Heart left ventricle (tissue), 13 donors: Measurements from ENCODE around the gene PI4K2B.
"Not testable (repeated sequence)": the region's sequence is repeated elsewhere in the genome, so short reads cannot be mapped to it uniquely, and the experiment has no call there.

ENCODE experiments used
- POLR2A ChIP-seq, 2 donors: fragments of 450-650 bp; IDR thresholded peaks; one replicate each; pipeline ENCODE4 v1.6.1; 2017; ENCODE audit warnings: antibody characterized with exemption in 2 of 2, mild to moderate bottlenecking in 2 of 2, moderate library complexity in 2 of 2
- TF ChIP-seq, protein P1 (sequence below), 12 donors: fragments of 200-600 bp; sonication (generic) in 4 of 12; IDR thresholded peaks; one replicate each; pipeline versions ENCODE4 v1.5.0 to v1.8.0; 2018 to 2022; ENCODE audit warnings: antibody characterized with exemption in 12 of 12, mild to moderate bottlenecking in 5 of 12
- donor health status: ischemic (EF 13 %, LVEDD 7.1; RV severe dilation, severe dysfunction).
- donor health status: DM: no; HTN: yes; CAD: no.
- donor health status: DM: no; HTN: no; CAD: no.
- donor health status: ischemic (EF 25% LVEDD 6.9; RV normal size, moderate dysfunction).
- donor health status: ischemic (EF 25% LVEDD 5.7; RV mildly dilated, moderate dysfunction).
- donor health status: ischemic (EF 35%, LVEDD 5.7; RV mildly dilated, moderate dysfunction).
- donor health status: nonischemic (EF 11% LVEDD 7.7; RV severe dilation, severe dysfunction).
- donor health status: DM: yes; HTN: yes; CAD: no.
- donor health status: PGD.
- donor health status: ischemic (EF 29% LVEDD 5.4; RV normal size, mild dysfunction).
- donor health status: nonischemic (EF 23%, LVEDD 6.1; RV moderate dilation, normal function).

- TF ChIP-seq, protein P1, sequence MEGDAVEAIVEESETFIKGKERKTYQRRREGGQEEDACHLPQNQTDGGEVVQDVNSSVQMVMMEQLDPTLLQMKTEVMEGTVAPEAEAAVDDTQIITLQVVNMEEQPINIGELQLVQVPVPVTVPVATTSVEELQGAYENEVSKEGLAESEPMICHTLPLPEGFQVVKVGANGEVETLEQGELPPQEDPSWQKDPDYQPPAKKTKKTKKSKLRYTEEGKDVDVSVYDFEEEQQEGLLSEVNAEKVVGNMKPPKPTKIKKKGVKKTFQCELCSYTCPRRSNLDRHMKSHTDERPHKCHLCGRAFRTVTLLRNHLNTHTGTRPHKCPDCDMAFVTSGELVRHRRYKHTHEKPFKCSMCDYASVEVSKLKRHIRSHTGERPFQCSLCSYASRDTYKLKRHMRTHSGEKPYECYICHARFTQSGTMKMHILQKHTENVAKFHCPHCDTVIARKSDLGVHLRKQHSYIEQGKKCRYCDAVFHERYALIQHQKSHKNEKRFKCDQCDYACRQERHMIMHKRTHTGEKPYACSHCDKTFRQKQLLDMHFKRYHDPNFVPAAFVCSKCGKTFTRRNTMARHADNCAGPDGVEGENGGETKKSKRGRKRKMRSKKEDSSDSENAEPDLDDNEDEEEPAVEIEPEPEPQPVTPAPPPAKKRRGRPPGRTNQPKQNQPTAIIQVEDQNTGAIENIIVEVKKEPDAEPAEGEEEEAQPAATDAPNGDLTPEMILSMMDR (IDR thresholded peaks at IDR 0.05), result not testable (repeated sequence)
- not testable (repeated sequence) for TF ChIP-seq POLR2A (IDR thresholded peaks at IDR 0.05)
Observed at GRCh38 chr4:25240754-25241210, 6.9 kb downstream of the PI4K2B start.
